GM19455 (cell line): ENCODE data around the gene AASDH.
"Not testable (repeated sequence)": the region's sequence is repeated elsewhere in the genome, so short reads cannot be mapped to it uniquely, and the experiment has no call there.

Source experiments
- ATAC-seq: cut with Tn5 transposase; IDR thresholded peaks from one replicate; pipeline ENCODE4 v1.9.1; 2021; ENCODE audit not compliant: unreplicated experiment

The AASDH gene

GRCh38 chr4:56405016-56405415 lies 17.7 kb upstream of the AASDH start:
- no peak for ATAC-seq

- no peak for ATAC-seq
These were observed 13.3 kb upstream of the AASDH start for GRCh38 chr4:56400560-56400959.

- no peak for ATAC-seq
These were observed 4.0 kb upstream of the AASDH start for GRCh38 chr4:56391270-56391669.

- ATAC-seq, result no peak
These were observed 2.3 kb upstream of the AASDH start for GRCh38 chr4:56389558-56389957.

- no peak for ATAC-seq
These were observed 1.0 kb upstream of the AASDH start for GRCh38 chr4:56388306-56388705.

- no peak for ATAC-seq
These were observed 1.2 kb downstream of the AASDH start for GRCh38 chr4:56386091-56386490.

- ATAC-seq, result no peak
These were observed 11.8 kb downstream of the AASDH start for GRCh38 chr4:56375458-56375857.

GRCh38 chr4:56374956-56375355 lies 12.3 kb downstream of the AASDH start:
- no peak for ATAC-seq

GRCh38 chr4:56372774-56373173 lies 14.5 kb downstream of the AASDH start:
- no peak for ATAC-seq

GRCh38 chr4:56371426-56372220 lies 15.7 kb downstream of the AASDH start:
- no peak for ATAC-seq

GRCh38 chr4:56370377-56370776 lies 16.9 kb downstream of the AASDH start:
- ATAC-seq, result no peak

- not testable (repeated sequence) for ATAC-seq
These were observed 24.3 kb downstream of the AASDH start for GRCh38 chr4:56362981-56363380.

GRCh38 chr4:56360071-56360470 lies 27.2 kb downstream of the AASDH start:
- ATAC-seq, result no peak

GRCh38 chr4:56356650-56357049 lies 30.6 kb downstream of the AASDH start:
- ATAC-seq, result no peak

GRCh38 chr4:56348576-56348975 lies 38.7 kb downstream of the AASDH start:
- no peak for ATAC-seq

- no peak for ATAC-seq
These were observed 41.8 kb downstream of the AASDH start for GRCh38 chr4:56345458-56345857.

GRCh38 chr4:56342746-56343145 lies 44.5 kb downstream of the AASDH start:
- no peak for ATAC-seq

- no peak for ATAC-seq
These were observed 56.6 kb downstream of the AASDH start for GRCh38 chr4:56330691-56331090.

GRCh38 chr4:56326363-56326762 lies 60.9 kb downstream of the AASDH start:
- ATAC-seq, result no peak

- no peak for ATAC-seq
These were observed 63.2 kb downstream of the AASDH start for GRCh38 chr4:56324011-56324610.

- ATAC-seq, result no peak
These were observed 64.0 kb downstream of the AASDH start for GRCh38 chr4:56323327-56323726.

- ATAC-seq, result no peak
These were observed 66.0 kb downstream of the AASDH start for GRCh38 chr4:56321251-56321650.

- no peak for ATAC-seq
These were observed 67.0 kb downstream of the AASDH start for GRCh38 chr4:56320293-56320692.
